NB4 (cell line): Measurements from ENCODE around the gene VWC2L.
A peak's percentile ranks its signal among the peaks of the same experiment; 100 is the strongest.

Experiments used
- MAX ChIP-seq: IDR thresholded peaks from 2 replicates; pipeline ENCODE4 v1.6.1; 2011; ENCODE audit warnings: low read depth, low read length
- MYC ChIP-seq: IDR thresholded peaks from 2 replicates; pipeline ENCODE4 v1.6.1; 2011; ENCODE audit warnings: low read depth, low read length
- POLR2A ChIP-seq: IDR thresholded peaks from 2 replicates; pipeline ENCODE4 v1.6.1; 2011; ENCODE audit warnings: mild to moderate bottlenecking; ENCODE audit not compliant: insufficient read length; ENCODE audit errors: extremely low read depth
- TF ChIP-seq, protein P1 (sequence below): IDR thresholded peaks from one replicate; pipeline ENCODE4 v1.5.1; 2012; ENCODE audit warnings: low read depth, low read length

- TF ChIP-seq POLR2A = no peak
- TF ChIP-seq, protein P1, sequence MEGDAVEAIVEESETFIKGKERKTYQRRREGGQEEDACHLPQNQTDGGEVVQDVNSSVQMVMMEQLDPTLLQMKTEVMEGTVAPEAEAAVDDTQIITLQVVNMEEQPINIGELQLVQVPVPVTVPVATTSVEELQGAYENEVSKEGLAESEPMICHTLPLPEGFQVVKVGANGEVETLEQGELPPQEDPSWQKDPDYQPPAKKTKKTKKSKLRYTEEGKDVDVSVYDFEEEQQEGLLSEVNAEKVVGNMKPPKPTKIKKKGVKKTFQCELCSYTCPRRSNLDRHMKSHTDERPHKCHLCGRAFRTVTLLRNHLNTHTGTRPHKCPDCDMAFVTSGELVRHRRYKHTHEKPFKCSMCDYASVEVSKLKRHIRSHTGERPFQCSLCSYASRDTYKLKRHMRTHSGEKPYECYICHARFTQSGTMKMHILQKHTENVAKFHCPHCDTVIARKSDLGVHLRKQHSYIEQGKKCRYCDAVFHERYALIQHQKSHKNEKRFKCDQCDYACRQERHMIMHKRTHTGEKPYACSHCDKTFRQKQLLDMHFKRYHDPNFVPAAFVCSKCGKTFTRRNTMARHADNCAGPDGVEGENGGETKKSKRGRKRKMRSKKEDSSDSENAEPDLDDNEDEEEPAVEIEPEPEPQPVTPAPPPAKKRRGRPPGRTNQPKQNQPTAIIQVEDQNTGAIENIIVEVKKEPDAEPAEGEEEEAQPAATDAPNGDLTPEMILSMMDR = peak; percentile 59
- no peak for TF ChIP-seq MAX
- no peak for TF ChIP-seq MYC
Observed at GRCh38 chr2:214587442-214587841, 176.6 kb downstream of the VWC2L start.
